Measurements from ENCODE around the gene RPS15A.
A peak's percentile ranks its signal among the peaks of the same experiment; 100 is the strongest.

RPS15A gene

GRCh38 chr16:18796377-18796776, 6.2 kb upstream of the RPS15A start:
- intact Hi-C loops (cut with DNase I; ENCODE audit: low total_unique reads), result no loop called here
- TF ChIP-seq, protein P1, sequence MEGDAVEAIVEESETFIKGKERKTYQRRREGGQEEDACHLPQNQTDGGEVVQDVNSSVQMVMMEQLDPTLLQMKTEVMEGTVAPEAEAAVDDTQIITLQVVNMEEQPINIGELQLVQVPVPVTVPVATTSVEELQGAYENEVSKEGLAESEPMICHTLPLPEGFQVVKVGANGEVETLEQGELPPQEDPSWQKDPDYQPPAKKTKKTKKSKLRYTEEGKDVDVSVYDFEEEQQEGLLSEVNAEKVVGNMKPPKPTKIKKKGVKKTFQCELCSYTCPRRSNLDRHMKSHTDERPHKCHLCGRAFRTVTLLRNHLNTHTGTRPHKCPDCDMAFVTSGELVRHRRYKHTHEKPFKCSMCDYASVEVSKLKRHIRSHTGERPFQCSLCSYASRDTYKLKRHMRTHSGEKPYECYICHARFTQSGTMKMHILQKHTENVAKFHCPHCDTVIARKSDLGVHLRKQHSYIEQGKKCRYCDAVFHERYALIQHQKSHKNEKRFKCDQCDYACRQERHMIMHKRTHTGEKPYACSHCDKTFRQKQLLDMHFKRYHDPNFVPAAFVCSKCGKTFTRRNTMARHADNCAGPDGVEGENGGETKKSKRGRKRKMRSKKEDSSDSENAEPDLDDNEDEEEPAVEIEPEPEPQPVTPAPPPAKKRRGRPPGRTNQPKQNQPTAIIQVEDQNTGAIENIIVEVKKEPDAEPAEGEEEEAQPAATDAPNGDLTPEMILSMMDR (IDR thresholded peaks at IDR 0.05), result no peak
- no peak for DNase-seq
- Histone ChIP-seq H3K36me3 (peaks cover 34 to 59% (median 44%) of the 10 kb centered on the region in 3 donors), H3K27me3 (no peaks in the 10 kb centered on the region), H3K9me3 (no peaks in the 10 kb centered on the region), H3K4me3 (no peak overlapping the region), H3K27ac (no peak overlapping the region), H3K4me1 (peaks cover 0 to 21% (median 16%) of the 10 kb centered on the region in 4 donors)

GRCh38 chr16:18792836-18793433, 2.8 kb upstream of the RPS15A start:
- Histone ChIP-seq H3K27me3 (no peaks in the 10 kb centered on the region), H3K36me3 (peaks cover 34 to 58% (median 52%) of the 10 kb centered on the region in 3 donors), H3K4me3 (no peak overlapping the region), H3K27ac (no peak overlapping the region), H3K4me1 (peaks cover 0 to 20% (median 15%) of the 10 kb centered on the region in 4 donors), H3K9me3 (no peaks in the 10 kb centered on the region)
- TF ChIP-seq, protein P1 (IDR thresholded peaks at IDR 0.05), result no peak
- no peak for DNase-seq
- intact Hi-C loops (cut with DNase I; ENCODE audit: low total_unique reads), result no loop called here

DNA sequence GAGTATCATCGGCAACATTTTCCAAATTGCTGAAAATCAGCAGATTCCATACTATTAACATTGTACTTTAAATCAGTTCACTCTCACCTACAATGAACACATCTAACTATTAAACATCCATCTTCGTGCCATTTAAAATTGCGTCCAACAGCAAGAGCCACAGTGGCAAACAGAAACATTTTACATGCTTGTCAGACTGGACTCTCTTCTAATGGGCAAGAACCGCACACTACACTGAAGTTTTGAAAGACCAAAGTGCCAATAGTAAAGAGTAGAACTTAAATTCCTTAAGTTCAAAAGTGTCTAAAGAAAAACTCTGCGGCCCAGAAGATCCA, 652 bp downstream of the RPS15A start:
- intact Hi-C loops (cut with DNase I; ENCODE audit: low total_unique reads), result no loop called here
- no peaks in the 10 kb centered on the region for H3K27me3 ChIP-seq
- peak overlapping the region; percentile 63 to 65 for H3K4me3 ChIP-seq
- no peaks in the 10 kb centered on the region for H3K9me3 ChIP-seq
- peaks cover 39 to 65% (median 60%) of the 10 kb centered on the region in 3 donors for H3K36me3 ChIP-seq
- peak overlapping the region; percentile 74 to 81 for H3K27ac ChIP-seq
- TF ChIP-seq, protein P1 (IDR thresholded peaks at IDR 0.05), result no peak
- DNase-seq, result no peak
- H3K4me1 ChIP-seq, result peaks cover 0 to 52% (median 35%) of the 10 kb centered on the region in 4 donors

- H3K9me3 ChIP-seq, result no peaks in the 10 kb centered on the region
- peak overlapping the region; percentile 74 to 81 for H3K27ac ChIP-seq
- peaks cover 39 to 65% (median 60%) of the 10 kb centered on the region in 3 donors for H3K36me3 ChIP-seq
These were observed 1.2 kb downstream of the RPS15A start for GRCh38 chr16:18788828-18789514.

GRCh38 chr16:18784917-18785623, 5.1 kb downstream of the RPS15A start:
- Histone ChIP-seq H3K27me3 (no peaks in the 10 kb centered on the region), H3K9me3 (no peaks in the 10 kb centered on the region), H3K27ac (no peak overlapping the region), H3K4me3 (no peak overlapping the region), H3K4me1 (peaks cover 0 to 46% (median 32%) of the 10 kb centered on the region in 4 donors), H3K36me3 (peaks cover 38 to 65% (median 64%) of the 10 kb centered on the region in 3 donors)
- no peak for DNase-seq
- TF ChIP-seq, protein P1 (IDR thresholded peaks at IDR 0.05), result no peak
- intact Hi-C loops (cut with DNase I; ENCODE audit: low total_unique reads), result no loop called here

More at GRCh38 chr16:18788828-18789514, 1.2 kb downstream of the RPS15A start:
- Histone ChIP-seq H3K27me3 (no peaks in the 10 kb centered on the region), H3K4me3 (peak overlapping the region; percentile 63 to 65), H3K4me1 (peaks cover 0 to 52% (median 35%) of the 10 kb centered on the region in 4 donors)
- intact Hi-C loops (cut with DNase I; ENCODE audit: low total_unique reads), result no loop called here
- DNase-seq, result no peak
- TF ChIP-seq, protein P1 (IDR thresholded peaks at IDR 0.05), result no peak
